ENCODE data around the gene EYA4. TPM values are rescaled to one million over a fixed set of nuclear protein-coding genes. Genes with fewer than 3 reads are reported as not detected.

The EYA4 gene
- total RNA-seq, 1 experiment from 2014 or later = not detected

- no peak for TF ChIP-seq CTCF (IDR thresholded peaks at IDR 0.05; ENCODE audit: unreplicated experiment)
- CTCF ChIA-PET = no interaction called here
- no peak overlapping the region for H3K27ac Mint-ChIP-seq (ENCODE audit: low read depth, unreplicated experiment)
These were observed 50.5 kb downstream of the EYA4 start for GRCh38 chr6:133291671-133292070.

GRCh38 chr6:133297657-133298056 is 56.5 kb downstream of the EYA4 start:
- ChIA-PET POLR2A (no interaction called here), CTCF (no interaction called here)
- intact Hi-C loops (cut with micrococcal nuclease) = no loop called here
- no peak for TF ChIP-seq CTCF (IDR thresholded peaks at IDR 0.05; ENCODE audit: unreplicated experiment)
- BruUV-seq (replicated peaks) = no TSS peak
- Mint-ChIP-seq H3K27me3 (ENCODE audit: insufficient read depth, unreplicated experiment) (peaks cover 69% of the 10 kb centered on the region), H3K9me3 (ENCODE audit: unreplicated experiment) (no peaks in the 10 kb centered on the region), H3K27ac (ENCODE audit: low read depth, unreplicated experiment) (no peak overlapping the region), H3K36me3 (ENCODE audit: insufficient read depth, unreplicated experiment) (no peaks in the 10 kb centered on the region), H3K4me3 (ENCODE audit: unreplicated experiment) (no peak overlapping the region), H3K4me1 (ENCODE audit: insufficient read depth, unreplicated experiment) (no peaks in the 10 kb centered on the region)
- DNase-seq (ENCODE audit: unreplicated experiment) = no peak

More at GRCh38 chr6:133291671-133292070, 50.5 kb downstream of the EYA4 start:
- POLR2A ChIA-PET = no interaction called here
- Mint-ChIP-seq H3K4me3 (ENCODE audit: unreplicated experiment) (no peak overlapping the region), H3K4me1 (ENCODE audit: insufficient read depth, unreplicated experiment) (no peaks in the 10 kb centered on the region), H3K9me3 (ENCODE audit: unreplicated experiment) (no peaks in the 10 kb centered on the region), H3K27me3 (ENCODE audit: insufficient read depth, unreplicated experiment) (peaks cover 68% of the 10 kb centered on the region), H3K36me3 (ENCODE audit: insufficient read depth, unreplicated experiment) (no peaks in the 10 kb centered on the region)
- no TSS peak for BruUV-seq (replicated peaks)
- intact Hi-C loops (cut with micrococcal nuclease) = no loop called here
- no peak for DNase-seq (ENCODE audit: unreplicated experiment)

DNA sequence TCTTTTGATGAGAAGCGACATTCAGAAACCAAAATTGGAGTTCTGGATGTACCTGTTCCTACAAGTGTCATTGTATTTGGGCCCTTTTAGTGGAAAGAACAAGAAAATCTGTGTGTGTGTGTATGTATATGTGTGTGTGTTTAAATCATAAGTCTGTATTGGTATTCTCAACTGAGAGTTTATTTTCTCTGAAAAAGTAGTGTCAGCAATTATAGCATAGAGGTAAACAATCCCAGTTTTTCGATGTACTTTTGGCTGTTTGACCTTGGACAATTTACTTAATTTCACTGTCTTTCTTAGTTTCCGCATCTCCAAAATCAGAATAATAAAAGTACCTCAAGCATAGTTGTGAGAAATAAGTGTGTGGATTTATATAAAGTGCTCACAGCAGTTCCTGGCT is 57.2 kb downstream of the EYA4 start:
- CTCF ChIA-PET = no interaction called here
- no peaks in the 10 kb centered on the region for H3K36me3 Mint-ChIP-seq (ENCODE audit: insufficient read depth, unreplicated experiment)
- H3K4me3 Mint-ChIP-seq (ENCODE audit: unreplicated experiment) = no peak overlapping the region
- no peak for DNase-seq (ENCODE audit: unreplicated experiment)
- H3K9me3 Mint-ChIP-seq (ENCODE audit: unreplicated experiment) = no peaks in the 10 kb centered on the region
- H3K4me1 Mint-ChIP-seq (ENCODE audit: insufficient read depth, unreplicated experiment) = no peaks in the 10 kb centered on the region
- POLR2A ChIA-PET = no interaction called here
- no peak for TF ChIP-seq CTCF (IDR thresholded peaks at IDR 0.05; ENCODE audit: unreplicated experiment)
- intact Hi-C loops (cut with micrococcal nuclease) = no loop called here
- peaks cover 69% of the 10 kb centered on the region for H3K27me3 Mint-ChIP-seq (ENCODE audit: insufficient read depth, unreplicated experiment)
- no TSS peak for BruUV-seq (replicated peaks)
- no peak overlapping the region for H3K27ac Mint-ChIP-seq (ENCODE audit: low read depth, unreplicated experiment)

DNA sequence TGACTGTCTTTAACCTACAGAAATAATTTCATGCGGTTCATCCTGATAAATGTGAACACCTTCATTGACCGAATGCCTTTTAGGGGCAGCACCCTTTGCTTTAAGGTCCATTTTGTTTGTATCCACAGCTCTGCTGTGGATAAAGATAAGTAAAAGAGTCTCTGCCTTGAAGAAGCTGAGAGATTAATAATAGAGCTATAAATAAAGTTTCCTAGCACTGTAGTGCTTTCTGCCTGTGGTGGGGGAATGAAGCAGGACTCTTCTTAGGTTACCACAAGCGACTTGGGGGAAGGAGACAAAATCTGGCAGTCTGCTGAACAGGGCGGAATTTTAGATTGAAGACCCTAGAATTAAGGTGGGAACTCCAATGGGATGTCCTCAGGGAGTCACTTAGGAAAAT is 57.6 kb downstream of the EYA4 start:
- Mint-ChIP-seq H3K27me3 (ENCODE audit: insufficient read depth, unreplicated experiment) (peaks cover 71% of the 10 kb centered on the region), H3K27ac (ENCODE audit: low read depth, unreplicated experiment) (no peak overlapping the region), H3K9me3 (ENCODE audit: unreplicated experiment) (no peaks in the 10 kb centered on the region), H3K4me1 (ENCODE audit: insufficient read depth, unreplicated experiment) (no peaks in the 10 kb centered on the region), H3K36me3 (ENCODE audit: insufficient read depth, unreplicated experiment) (no peaks in the 10 kb centered on the region), H3K4me3 (ENCODE audit: unreplicated experiment) (no peak overlapping the region)
- intact Hi-C loops (cut with micrococcal nuclease) = no loop called here
- TF ChIP-seq CTCF (IDR thresholded peaks at IDR 0.05; ENCODE audit: unreplicated experiment) = no peak
- POLR2A ChIA-PET = no interaction called here
- no TSS peak for BruUV-seq (replicated peaks)
- CTCF ChIA-PET = interaction anchor here (0.8 kb wide), 1 partner anchor 221 kb away, joined by 3 read pairs; no protein-coding TSS in a partner anchor
- no peak for DNase-seq (ENCODE audit: unreplicated experiment)
